Measurements from ENCODE around the gene MAST3. TPM values are rescaled to one million over a fixed set of nuclear protein-coding genes. Genes with fewer than 3 reads are reported as not detected.

The MAST3 gene
- total and polyA plus RNA-seq, 2 donors (not counting 1 experiment from before 2014, with no cell fraction given), result 43.5 to 85.5 TPM

- peak overlapping the region; percentile 97 for H3K27ac Mint-ChIP-seq
- WGBS (ENCODE audit: insufficient coverage), result 60% methylated on average over 1 of the region's 5 CpGs
- no peaks in the 10 kb centered on the region for H3K9me3 Mint-ChIP-seq (ENCODE audit: insufficient read depth)
- ATAC-seq (ENCODE audit: low read depth) (no peak), DNase-seq (no peak)
- TF ChIP-seq CTCF (IDR thresholded peaks at IDR 0.05), result no peak
- no peak for TF ChIP-seq EZH2 (IDR thresholded peaks at IDR 0.05; ENCODE audit: borderline replicate concordance, insufficient read depth, low read depth, low read length, poor library complexity, severe bottlenecking)
- Histone ChIP-seq H3K4me1 (ENCODE audit: control insufficient read depth in 2 of 2, insufficient read depth in 2 of 2, low read length in 2 of 2) (peaks cover 25 to 42% of the 10 kb centered on the region in 2 donors), H3K4me3 (ENCODE audit: control extremely low read depth in 1 of 5, extremely low read depth in 1 of 5, insufficient read depth in 1 of 5, low read depth in 2 of 5, low read length in 4 of 5) (peak overlapping the region in 2 of 5 experiments; percentile 83 to 92), H3K36me3 (replicated peaks in 1 of 2; ENCODE audit: control extremely low read depth in 1 of 2, control insufficient read depth in 1 of 2, extremely low read depth in 1 of 2, insufficient read depth in 2 of 2, low read length in 1 of 2) (peaks cover 0 to 8% of the 10 kb centered on the region in 2 experiments), H3K27ac (ENCODE audit: low read length in 2 of 2) (peak overlapping the region; percentile 86 to 93), H4K20me1 (ENCODE audit: control insufficient read depth, insufficient read depth, low read length, poor library complexity, severe bottlenecking) (no peaks in the 10 kb centered on the region), H3K9me3 (ENCODE audit: control extremely low read depth in 1 of 3, control insufficient read depth in 2 of 3, insufficient read depth in 1 of 3, low read length in 2 of 3) (no peaks in the 10 kb centered on the region), H3K79me2 (ENCODE audit: control insufficient read depth, insufficient read depth, low read length) (peaks cover 14% of the 10 kb centered on the region), H3K27me3 (replicated peaks in 1 of 4; ENCODE audit: control extremely low read depth in 1 of 4, control insufficient read depth in 3 of 4, insufficient read depth in 4 of 4, low read length in 3 of 4) (no peaks in the 10 kb centered on the region), H3K9ac (ENCODE audit: low read length) (peak overlapping the region; percentile 75), H2AFZ (ENCODE audit: insufficient read depth, low read depth, low read length, poor library complexity, severe bottlenecking) (no peak overlapping the region), H3K4me2 (replicated peaks; ENCODE audit: low read depth, low read length, poor library complexity, severe bottlenecking) (peak overlapping the region; percentile 81)
- H3K4me1 Mint-ChIP-seq, result peaks cover 42% of the 10 kb centered on the region
- peak overlapping the region; percentile 93 for H3K4me3 Mint-ChIP-seq
- POLR2A ChIA-PET, result interaction anchor here (0.6 to 5.7 kb wide), 18 partner anchors 10 to 243 kb away, joined by 3 to 64 read pairs (median 6); partner anchors contain the start of genes IFI30, JUND, PIK3R2 and RAB3A
- no peaks in the 10 kb centered on the region for H3K27me3 Mint-ChIP-seq
- intact Hi-C loops (cut with micrococcal nuclease), result loop anchor here (1.0 to 10.0 kb wide), 12 partner anchors 10 to 946 kb away; partner anchors contain the start of genes ELL, FCHO1, IFI30 and MAST3
- CTCF ChIA-PET, result interaction anchor here (0.7 to 6.4 kb wide), 33 partner anchors 8 to 253 kb away, joined by 3 to 105 read pairs (median 4); partner anchors contain the start of genes IFI30, JUND and RAB3A
These were observed 94.1 kb downstream of the MAST3 start for GRCh38 chr19:18191640-18192062.
